ENCODE measurements around the gene CRYBG1. TPM values are rescaled to one million over a fixed set of nuclear protein-coding genes. Genes with fewer than 3 reads are reported as not detected.

Gene CRYBG1
- polyA plus RNA-seq, 2 of the 4 experiments (the other 2 are of a cell fraction), result 0.31 to 0.37 TPM

DNA sequence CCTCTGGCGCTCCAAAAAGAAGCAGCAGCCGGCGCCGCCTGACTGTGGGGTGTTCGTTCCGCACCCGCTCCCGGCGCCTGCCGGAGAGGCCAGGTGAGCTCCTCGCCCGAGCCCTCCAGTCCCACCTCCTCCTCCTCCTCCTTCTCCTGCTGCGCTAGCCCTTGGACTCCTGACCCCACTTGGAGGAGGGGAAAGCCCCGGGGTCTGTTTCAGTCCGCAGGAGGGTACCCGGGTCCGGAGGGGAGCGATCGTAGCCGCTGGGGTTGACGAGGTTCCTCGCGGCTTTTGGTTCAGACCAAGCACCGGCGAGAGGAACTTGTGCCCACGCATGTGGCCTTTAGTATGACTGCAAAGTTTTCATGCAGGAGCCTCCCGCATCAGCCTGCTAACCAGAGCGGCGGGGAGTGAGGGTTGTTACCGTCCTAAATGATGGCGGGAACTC, 493 bp downstream of the CRYBG1 start:
- Histone ChIP-seq H3K4me3 (peak overlapping the region; percentile 68), H3K4me1 (peaks cover 7% of the 10 kb centered on the region; the same call in 2 of the 3 replicates), H3K27ac (peak overlapping the region; percentile 26 to 43; a peak in 2 of 6 replicates), H3K9me3 (no peaks in the 10 kb centered on the region), H3K4me2 (peak overlapping the region; percentile 89)
- DNase-seq (ENCODE audit: low read depth in 1 of 2, low spot score in 1 of 2) (no peak), FAIRE-seq (no peak), ATAC-seq (peak; percentile 51 to 63; a peak in 4 of 6 replicates)
- ChIA-PET CTCF (interaction anchor here (0.6 to 2.5 kb wide), 16 partner anchors 10 to 213 kb away, joined by 3 to 15 read pairs (median 4); no protein-coding TSS in a partner anchor), POLR2A (no interaction called here)
- 11% methylated on average over 15 of the region's 31 CpGs for WGBS (ENCODE audit: missing lambda C conversion rate)
- TF ChIP-seq RNF2 (IDR thresholded peaks at IDR 0.05; ENCODE audit: borderline replicate concordance, low read depth), result peak; percentile 89; the same call in 1 of the 2 replicates
- TF ChIP-seq BCL3 (IDR thresholded peaks at IDR 0.05), result no peak

- H3K4me3 ChIP-seq, result no peak overlapping the region
- peaks cover 7% of the 10 kb centered on the region; the same call in 2 of the 3 replicates for H3K4me1 ChIP-seq
- no peak overlapping the region for H3K27ac ChIP-seq
- ChIA-PET CTCF (interaction anchor here (0.6 to 1.4 kb wide), 3 partner anchors 14 to 613 kb away, joined by 3 read pairs; no protein-coding TSS in a partner anchor), POLR2A (no interaction called here)
- 57% methylated on average over 3 of the region's 3 CpGs for WGBS (ENCODE audit: missing lambda C conversion rate)
- FAIRE-seq (no peak), DNase-seq (ENCODE audit: low read depth in 1 of 2, low spot score in 1 of 2) (no peak), ATAC-seq (no peak)
- no peak overlapping the region for H3K4me2 ChIP-seq
- H3K9me3 ChIP-seq, result no peaks in the 10 kb centered on the region
- TF ChIP-seq HMGXB4 (CRISPR knock-in tag; IDR thresholded peaks at IDR 0.05; ENCODE audit: borderline replicate concordance), result no peak
- no peak for TF ChIP-seq EP300 (IDR thresholded peaks at IDR 0.05)
- TF ChIP-seq FOSL2 (IDR thresholded peaks at IDR 0.05), result no peak
- TF ChIP-seq FOSL2 (CRISPR knock-in tag; IDR thresholded peaks at IDR 0.05), result no peak
- no peak for TF ChIP-seq EHF (CRISPR knock-in tag; IDR thresholded peaks at IDR 0.05)
- no peak for TF ChIP-seq SMC3 (IDR thresholded peaks at IDR 0.05)
- TF ChIP-seq, protein P1, sequence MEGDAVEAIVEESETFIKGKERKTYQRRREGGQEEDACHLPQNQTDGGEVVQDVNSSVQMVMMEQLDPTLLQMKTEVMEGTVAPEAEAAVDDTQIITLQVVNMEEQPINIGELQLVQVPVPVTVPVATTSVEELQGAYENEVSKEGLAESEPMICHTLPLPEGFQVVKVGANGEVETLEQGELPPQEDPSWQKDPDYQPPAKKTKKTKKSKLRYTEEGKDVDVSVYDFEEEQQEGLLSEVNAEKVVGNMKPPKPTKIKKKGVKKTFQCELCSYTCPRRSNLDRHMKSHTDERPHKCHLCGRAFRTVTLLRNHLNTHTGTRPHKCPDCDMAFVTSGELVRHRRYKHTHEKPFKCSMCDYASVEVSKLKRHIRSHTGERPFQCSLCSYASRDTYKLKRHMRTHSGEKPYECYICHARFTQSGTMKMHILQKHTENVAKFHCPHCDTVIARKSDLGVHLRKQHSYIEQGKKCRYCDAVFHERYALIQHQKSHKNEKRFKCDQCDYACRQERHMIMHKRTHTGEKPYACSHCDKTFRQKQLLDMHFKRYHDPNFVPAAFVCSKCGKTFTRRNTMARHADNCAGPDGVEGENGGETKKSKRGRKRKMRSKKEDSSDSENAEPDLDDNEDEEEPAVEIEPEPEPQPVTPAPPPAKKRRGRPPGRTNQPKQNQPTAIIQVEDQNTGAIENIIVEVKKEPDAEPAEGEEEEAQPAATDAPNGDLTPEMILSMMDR (IDR thresholded peaks at IDR 0.05), result no peak
- no peak for TF ChIP-seq JUN (IDR thresholded peaks at IDR 0.05)
Observed at GRCh38 chr6:106363401-106364138, 3.1 kb downstream of the CRYBG1 start.

DNA sequence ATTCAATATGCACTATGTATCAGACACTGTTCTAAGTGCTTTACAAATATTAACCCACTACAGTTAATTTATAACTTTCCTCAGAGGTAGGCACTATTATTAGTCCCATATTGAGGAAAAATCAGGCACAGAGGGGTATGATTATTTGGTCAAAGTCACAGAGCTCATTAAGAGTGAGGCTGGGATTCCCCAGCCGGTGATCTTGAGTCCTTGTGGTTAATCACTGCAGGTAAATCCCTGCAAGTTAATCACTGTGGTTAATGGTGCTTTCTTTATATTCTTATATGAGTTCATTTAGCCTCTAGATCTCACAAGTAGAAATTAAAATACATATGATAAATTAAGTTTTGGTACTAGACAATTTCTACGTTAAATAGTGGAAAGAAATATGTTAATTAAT, 9.2 kb downstream of the CRYBG1 start:
- 68% methylated on average over 2 of the region's 2 CpGs for WGBS (ENCODE audit: missing lambda C conversion rate)
- no peak for DNase-seq (ENCODE audit: low read depth in 1 of 2, low spot score in 1 of 2)
- no peak overlapping the region for H3K4me2 ChIP-seq
- no peak overlapping the region for H3K27ac ChIP-seq
- FAIRE-seq, result no peak
- TF ChIP-seq ZFP36 (IDR thresholded peaks at IDR 0.05; ENCODE audit: borderline replicate concordance, partially characterized antibody) (no peak), POLR2A (IDR thresholded peaks at IDR 0.05; ENCODE audit: low read length) (no peak), E2F6 (IDR thresholded peaks at IDR 0.05; ENCODE audit: borderline replicate concordance, low read depth) (no peak), SREBF2 (IDR thresholded peaks at IDR 0.05) (no peak), CEBPB (IDR thresholded peaks at IDR 0.05) (no peak), PHF8 (IDR thresholded peaks at IDR 0.05; ENCODE audit: borderline replicate concordance, low read depth) (no peak)
- no peaks in the 10 kb centered on the region for H3K4me1 ChIP-seq
- H3K9me3 ChIP-seq, result no peaks in the 10 kb centered on the region
- no peak for ATAC-seq
- no peak overlapping the region for H3K4me3 ChIP-seq
- ChIA-PET POLR2A (no interaction called here), CTCF (interaction anchor here (1.1 kb wide), 1 partner anchor 197 kb away, joined by 3 read pairs; no protein-coding TSS in a partner anchor)

Data from A549 (cell line).